ENCODE results near the gene CTAG1B.
"Not testable (repeated sequence)": the region's sequence is repeated elsewhere in the genome, so short reads cannot be mapped to it uniquely, and the experiment has no call there.

CTAG1B gene

DNA sequence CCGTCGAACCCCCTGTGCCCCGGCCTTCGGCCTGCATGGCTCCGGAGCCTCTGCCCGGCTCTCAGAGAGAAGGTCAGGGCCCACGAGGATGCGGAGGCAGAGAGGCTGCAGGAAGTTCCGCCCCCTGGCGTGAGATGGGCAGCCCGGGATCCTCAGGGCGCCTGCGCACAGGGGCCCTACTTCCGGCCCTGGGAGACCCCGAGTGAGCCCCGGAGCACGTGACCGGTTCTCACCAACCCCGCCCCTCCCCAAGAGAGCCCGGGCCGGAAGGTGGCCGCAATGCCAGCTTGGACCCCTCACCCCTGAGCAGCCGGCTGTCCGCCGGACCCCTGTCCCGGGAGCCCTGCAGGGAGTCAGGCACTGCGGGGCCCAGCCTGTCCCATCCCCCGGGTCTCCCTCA, at the start of gene CTAG1B:
TSS of gene CTAG1B (minus strand) at position 101 of the 400 bp plus-strand sequence. CDS start at position 37, 64 bp downstream.
- not testable (repeated sequence) for DNase-seq (ENCODE audit: low read depth)

DNA sequence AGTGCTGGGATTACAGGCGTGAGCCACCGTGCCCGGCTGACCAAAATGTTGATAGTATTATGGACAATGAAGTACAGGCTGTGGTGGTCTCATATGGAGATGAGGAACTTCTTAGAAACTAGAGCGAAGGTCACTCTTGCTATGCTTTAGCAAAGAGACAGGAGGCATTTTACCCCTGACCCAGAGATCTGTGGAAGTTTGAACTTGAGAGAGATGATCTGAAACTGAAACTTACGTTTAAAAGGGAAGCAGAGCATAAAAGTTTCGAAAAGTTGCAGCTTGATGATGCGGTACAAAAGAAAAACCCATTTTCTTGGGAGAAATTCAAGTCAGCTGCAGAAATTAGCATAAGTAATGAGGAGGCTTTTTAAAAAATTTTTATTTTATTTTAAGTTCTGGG, 42.8 kb upstream of the CTAG1B start:
- DNase-seq (ENCODE audit: low read depth), result no peak

DNA sequence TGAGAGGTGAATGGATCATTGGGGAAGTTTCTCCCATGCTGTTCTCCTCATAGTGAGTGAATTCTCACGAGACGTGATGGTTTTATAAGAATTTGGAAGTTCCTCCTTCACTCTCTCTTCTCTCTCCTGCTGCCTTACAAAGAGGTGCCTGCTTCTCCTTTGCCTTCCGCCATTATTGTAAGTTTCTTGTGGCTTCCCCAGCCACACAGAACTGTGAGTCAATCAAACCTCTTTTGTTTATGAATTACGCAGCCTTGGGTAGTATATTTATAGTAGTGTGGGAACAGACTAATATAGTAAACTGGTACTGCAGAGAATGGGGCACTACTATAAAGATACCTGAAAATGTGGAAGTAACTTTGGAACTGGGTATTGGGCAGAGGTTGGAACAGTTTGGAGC, 42.1 kb upstream of the CTAG1B start:
- DNase-seq (ENCODE audit: low read depth), result no peak

DNA sequence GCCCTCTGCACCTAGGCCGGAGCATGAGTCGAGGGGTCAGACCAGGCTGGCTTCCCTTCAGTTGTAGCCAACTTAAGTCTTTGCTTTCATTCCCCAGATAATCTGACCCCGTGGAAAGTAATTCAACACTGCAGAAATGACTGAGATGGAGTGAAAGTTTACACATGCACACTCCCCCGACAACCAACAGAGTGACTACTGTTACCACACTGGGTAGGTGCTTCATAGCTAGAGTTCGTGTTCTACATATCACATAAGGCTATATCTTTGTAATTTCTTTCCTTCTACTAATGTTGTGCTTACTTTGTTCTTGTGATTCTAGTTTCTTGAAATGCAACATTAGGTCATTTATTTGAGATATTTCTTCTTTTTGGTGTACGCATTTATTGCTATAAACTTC, 41.5 kb upstream of the CTAG1B start:
- no peak for DNase-seq (ENCODE audit: low read depth)

DNA sequence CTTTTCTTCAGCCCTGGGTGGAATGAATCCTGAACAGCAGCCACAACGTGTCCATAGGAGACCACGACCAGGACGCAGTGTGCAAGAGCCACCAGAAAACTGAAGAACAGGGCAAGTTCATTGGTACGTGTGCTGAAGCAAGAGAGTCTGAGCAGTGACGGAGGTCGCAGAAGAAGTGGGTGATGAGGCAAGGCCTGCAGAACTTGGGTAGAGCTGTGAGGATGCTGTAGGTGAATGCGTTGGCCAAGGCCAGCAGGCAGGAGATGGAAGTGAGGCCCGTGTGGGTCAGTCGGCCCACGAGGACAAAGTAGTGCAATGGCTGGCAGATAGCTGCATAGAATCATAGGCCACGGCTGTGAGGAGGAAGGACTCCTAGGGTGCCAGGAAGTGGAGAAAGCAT, 39.9 kb upstream of the CTAG1B start:
- no peak for DNase-seq (ENCODE audit: low read depth)

DNA sequence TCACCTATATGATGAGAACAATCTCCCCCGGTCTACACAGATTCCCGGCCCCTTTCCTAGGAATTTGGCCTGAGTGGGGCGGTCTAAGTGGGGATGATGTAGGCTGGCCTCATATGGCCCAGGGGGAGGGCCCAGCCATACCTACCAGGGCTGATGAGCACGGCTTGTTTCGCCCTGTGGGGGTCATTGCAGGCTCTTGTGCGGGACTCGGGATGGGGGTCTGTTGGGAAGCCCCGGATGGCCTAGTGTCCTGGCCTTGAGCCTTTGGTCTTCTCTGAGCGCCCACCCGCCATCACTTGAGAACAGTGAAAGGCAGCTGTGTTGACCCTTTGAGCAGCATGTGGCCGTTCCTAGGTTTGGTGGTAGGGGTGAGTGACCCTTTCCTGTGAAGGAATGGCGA, 39.1 kb upstream of the CTAG1B start:
- no peak for DNase-seq (ENCODE audit: low read depth)

DNA sequence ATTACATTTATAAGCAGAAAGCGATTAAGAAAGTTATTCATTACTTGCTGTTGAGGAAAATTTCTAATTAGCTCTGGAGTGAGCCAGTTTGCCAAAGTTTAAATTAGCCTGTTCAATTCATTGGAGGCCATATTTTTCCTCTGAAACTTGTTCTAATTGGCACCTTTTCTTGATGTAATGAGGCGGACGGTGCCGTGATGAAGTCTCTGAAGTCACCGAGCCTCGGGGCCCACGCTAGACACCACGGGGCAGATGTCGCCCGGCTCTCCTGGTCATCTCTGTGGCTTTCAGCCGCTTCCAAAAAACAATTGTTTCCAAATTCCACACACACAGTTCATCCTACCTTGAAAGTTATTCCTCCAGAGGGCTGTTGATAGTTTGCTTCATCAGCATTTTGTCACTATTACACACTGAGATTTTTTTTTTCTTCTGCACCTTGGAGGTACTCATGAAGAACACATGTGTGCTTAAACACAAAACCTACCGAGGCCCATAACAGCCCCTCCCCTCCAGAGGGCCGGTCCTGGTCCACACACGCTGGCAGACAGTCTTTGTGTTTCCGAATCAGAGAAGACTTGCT, 38.2 kb upstream of the CTAG1B start:
- DNase-seq (ENCODE audit: low read depth), result no peak

DNA sequence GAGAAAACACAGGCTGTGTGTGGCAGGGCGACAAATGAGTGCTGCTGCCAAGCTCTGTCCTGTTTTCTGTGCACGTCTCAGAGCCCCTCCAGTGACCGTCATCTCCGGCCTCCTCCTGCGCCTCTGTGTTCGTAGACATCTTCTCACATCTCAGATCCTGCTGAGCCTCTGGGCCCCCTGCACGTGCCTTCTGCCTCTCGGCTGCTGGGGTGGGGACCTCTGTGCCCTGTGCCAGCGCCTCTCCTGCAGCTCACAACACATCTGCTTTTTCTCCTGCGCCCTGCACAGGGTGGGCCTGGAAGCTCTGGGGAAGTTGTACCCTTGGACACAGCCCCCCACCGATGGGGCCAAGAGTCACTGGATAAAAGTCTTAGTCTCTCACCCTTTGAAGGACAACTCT, 36.7 kb upstream of the CTAG1B start:
- no peak for DNase-seq (ENCODE audit: low read depth)

DNA sequence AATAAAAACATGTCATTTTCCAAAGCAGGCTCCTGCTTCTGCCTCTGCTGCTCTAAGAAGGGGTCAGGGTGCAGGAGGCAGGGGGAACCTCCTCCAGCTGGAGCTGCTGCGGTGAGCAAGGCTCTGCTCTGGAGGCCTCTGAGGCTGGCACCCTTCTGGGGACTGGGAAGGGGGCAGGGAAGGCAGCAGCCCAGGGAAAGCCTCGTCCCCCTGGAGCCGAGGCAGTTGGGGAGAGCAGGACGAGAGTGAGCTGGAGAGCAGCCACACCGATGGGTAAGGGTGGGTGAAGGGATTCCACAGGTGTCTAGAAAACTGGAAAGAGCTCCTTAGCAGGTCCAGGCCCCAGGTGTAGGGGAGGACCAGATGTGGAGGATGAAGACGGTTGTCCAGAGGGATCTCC, 36.3 kb upstream of the CTAG1B start:
- DNase-seq (ENCODE audit: low read depth), result no peak

DNA sequence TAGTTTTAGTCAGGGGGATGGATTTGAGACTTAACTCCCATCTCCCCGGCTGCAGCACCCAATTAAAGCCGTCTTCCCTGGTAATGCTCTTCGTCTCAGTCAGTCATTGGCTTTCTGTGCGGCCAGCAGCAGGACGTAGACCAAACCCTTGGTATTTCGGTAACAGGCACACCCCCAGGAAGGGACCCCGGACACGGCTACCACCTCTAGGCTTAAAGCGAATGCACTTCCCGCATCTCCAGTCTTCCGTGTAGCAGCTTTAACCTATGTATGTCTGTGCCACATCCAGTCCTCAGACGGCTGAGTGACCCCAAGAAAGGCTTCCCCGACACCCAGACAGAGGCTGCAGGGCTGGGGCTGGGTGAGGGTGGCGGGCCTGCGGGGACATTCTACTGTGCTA, 35.8 kb upstream of the CTAG1B start:
- no peak for DNase-seq (ENCODE audit: low read depth)

DNA sequence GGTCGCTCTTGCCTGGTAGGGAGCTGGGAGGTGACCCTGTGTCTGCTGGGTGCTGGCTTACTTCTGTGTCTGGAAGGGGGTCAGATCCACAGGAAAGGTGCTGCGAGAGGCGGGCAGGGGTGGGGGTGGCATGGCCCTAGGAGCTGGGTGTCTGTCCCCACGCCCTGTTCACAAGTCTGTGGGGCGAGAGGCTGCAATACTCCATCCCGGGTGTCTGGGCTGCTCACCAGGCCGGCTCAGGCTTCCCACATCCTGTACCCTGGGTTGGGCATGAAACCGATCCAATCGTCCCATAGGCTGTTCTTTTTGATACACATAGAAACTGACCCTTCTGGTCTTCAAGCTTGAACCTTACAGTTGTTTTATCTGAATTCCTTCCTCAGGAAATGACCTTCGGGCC, 35.3 kb upstream of the CTAG1B start:
- DNase-seq (ENCODE audit: low read depth), result no peak

DNA sequence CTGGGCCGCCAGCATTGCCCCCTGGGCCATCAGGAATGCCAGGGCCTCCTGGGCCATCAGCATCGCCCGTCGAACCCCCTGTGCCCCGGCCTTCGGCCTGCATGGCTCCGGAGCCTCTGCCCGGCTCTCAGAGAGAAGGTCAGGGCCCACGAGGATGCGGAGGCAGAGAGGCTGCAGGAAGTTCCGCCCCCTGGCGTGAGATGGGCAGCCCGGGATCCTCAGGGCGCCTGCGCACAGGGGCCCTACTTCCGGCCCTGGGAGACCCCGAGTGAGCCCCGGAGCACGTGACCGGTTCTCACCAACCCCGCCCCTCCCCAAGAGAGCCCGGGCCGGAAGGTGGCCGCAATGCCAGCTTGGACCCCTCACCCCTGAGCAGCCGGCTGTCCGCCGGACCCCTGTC, 34.3 kb upstream of the CTAG1B start, which contains the start of gene CTAG2:
TSS of gene CTAG2 (minus strand) at position 167 of the 400 bp plus-strand sequence. CDS start at position 103, 64 bp downstream.
- DNase-seq (ENCODE audit: low read depth), result not testable (repeated sequence)

DNA sequence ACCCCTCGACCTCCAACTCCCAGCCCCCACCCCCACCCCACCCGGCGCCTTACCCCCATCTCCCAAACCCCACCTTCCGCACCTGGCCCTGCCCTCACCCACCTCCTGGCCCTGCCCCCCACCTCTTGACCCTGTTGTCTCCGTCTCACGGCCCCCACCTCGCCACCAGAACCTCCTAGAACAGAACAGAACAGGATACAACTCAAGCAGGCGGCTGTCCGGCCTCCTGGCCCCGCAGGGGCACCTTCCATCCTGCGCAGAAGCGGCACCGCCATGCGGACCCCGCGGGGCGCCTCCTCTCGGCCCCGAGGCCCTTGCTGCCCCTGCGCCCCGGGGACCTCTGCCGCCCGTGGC, 33.9 kb upstream of the CTAG1B start:
- DNase-seq (ENCODE audit: low read depth), result no peak

DNA sequence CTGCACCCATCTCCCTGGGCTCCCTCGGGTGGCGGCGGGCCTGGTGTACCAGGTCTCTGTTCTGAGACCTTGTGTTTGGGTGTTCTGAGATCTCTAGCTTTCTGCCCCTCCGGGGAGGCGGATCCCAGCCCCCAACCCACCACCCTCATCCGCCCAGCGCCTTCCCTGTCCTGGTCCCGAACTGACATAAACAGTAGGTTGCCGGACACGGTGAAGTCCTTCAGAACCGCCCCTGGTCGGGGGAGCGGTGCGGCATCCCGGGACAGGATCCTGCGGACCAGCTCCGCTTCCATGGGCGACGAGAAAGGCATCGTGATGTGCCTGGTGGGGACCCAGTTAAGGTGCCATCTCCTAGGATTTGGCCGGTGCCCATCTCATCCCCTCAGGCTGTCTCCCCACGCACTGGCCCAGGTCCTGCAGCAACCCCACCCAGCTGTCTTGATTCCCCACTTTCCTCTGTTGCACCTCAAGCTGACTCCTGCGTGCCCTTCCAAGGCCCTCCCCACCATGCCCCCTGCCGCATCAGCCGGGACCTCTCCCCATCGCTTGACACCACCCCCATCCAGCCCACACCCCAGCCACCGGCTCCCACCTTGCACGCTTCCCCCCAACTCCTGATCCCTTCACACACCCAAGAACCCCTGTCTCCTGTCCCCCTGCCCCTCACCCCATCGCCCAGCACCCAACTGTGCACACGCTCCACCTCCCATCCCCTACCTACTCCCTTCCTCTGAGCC, 33.4 kb upstream of the CTAG1B start:
- DNase-seq (ENCODE audit: low read depth), result no peak

DNA sequence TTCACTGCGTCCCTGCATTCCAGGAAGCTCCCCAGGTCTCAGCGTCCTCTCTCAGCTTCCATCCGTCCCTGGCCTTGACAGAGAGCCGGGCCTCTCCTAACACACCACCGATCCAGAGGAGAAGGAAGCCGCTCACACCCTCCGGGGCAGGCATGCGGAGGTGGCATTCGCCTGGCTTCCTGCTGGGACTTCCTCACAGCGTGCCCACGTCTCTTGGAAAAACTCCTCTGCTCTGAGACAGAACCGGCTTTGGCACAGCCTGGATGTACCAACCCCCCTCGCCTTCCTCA, 31.1 kb upstream of the CTAG1B start:
- DNase-seq (ENCODE audit: low read depth), result no peak

DNA sequence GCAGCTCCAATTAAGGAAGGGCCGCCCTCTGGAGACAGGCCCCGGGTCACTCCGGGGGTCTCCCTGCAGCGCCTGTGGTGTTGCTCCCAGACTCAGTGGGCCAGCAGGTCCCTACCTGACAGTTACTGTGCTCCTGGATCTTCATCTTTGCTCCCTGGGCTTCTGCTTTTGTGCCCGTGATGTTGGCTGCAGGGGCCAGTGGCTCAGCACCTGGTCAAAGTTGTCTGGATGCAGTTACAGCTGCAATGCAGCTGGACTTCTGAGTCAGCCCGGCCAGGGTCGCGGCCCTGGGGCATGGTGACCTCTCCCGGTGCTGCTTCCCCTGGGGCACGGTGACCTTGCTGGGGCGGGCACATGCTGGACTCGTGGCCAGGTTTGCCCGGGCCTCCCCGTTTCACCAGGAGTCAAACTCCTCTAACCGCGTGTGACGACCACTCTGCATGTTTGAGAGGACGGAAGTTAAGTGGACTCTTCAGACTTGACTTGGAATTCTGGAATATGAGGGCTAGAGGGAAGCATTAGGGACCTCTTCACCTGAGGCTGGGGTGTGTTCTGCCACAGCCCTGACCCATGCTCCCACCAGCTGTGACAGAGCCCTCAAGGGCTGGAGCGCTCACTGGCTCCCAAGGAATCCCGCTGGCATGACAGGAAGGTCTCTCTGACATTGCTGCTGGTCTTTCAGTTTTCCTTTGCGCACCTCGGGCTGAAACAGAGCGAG, 30.6 kb upstream of the CTAG1B start:
- DNase-seq (ENCODE audit: low read depth), result no peak

DNA sequence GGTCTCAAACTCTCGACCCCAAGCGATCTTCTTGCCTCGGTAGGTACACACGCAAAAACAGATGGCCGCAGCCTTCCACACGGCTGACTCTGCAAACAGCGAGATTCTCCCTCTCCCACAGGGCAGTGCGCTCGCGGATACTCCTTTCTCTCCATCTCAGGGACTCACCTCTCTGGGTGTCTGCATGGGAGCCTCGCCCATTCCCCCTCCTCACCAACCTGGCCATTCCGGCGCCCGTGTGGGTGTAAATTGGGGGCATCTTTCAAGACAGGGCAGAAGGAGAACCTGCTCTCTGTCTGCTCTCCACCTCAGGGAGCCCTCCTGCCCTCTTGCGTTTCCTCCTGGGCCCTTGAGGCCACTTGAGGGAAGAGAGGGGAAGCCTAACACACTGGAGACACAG, 29.8 kb upstream of the CTAG1B start:
- no peak for DNase-seq (ENCODE audit: low read depth)

DNA sequence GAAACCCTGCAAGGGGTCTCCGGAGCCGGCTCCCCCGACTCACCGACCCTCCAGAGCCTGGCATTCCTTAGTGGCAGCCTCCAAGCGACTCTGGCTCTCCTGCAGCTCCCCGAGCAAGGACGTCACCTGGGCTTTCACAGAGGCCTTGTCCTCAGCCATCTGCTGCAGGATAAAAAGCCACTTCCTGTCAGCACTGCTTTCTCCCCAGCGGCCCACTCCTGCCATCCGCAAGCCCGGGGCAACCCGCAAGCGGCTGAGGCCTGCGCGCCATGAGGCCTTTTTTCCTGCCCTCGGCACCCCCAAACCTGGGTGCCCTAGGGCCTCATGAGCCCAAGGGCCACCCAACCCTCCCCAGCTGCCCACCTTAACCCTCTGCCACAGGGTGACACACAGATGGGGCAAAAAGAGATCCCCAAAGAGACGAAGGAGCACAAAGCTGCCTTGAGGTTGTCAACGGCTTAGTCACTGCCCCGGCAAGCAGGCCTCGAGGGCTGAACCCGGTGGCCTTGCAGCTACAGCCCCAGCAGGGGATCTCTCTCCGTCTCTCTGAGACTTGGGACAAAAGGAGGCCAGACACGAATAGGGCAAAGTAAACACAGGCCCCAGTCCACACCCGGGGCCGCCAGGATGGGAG, 26.8 kb upstream of the CTAG1B start:
- DNase-seq (ENCODE audit: low read depth), result not testable (repeated sequence)

DNA sequence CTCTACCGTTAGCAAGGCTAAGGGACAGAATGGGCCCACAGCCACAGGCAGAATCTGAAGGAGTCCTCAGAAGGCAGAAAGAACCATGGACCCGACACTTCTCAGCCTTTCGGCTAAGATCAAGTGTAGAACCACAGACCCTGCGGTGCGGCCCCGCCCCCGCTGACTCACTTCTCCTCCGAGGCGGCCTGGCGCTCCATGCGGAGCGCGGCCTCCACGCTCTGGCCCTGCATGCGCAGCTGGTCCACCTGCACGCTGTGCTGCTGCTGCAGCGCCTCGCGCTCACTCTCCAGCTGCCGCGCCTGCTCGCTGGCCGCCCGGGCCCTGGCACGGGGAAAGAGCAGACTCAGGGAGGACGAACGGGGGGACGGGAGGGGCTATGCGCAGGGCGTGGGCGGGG, 24.6 kb upstream of the CTAG1B start:
- DNase-seq (ENCODE audit: low read depth), result not testable (repeated sequence)

DNA sequence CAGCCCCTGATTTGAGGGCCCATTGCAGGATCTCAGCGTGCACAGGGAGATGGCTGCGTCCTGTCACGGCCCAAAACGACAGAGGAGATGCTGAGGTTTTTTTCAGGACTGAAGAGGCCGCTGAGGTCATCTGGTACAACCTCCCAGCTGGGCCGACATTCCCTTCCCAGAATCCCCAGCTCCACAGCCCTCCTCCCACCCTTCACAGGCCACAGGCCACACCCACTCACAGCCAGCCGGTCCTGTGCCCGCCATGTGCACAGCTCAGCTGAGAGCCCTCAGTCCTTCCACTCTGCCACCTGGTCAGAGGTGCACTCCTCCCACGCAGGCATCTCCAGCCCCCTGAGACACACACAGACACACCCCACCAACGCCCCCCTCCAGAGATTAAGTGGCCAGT, 22.7 kb upstream of the CTAG1B start:
- not testable (repeated sequence) for DNase-seq (ENCODE audit: low read depth)

DNA sequence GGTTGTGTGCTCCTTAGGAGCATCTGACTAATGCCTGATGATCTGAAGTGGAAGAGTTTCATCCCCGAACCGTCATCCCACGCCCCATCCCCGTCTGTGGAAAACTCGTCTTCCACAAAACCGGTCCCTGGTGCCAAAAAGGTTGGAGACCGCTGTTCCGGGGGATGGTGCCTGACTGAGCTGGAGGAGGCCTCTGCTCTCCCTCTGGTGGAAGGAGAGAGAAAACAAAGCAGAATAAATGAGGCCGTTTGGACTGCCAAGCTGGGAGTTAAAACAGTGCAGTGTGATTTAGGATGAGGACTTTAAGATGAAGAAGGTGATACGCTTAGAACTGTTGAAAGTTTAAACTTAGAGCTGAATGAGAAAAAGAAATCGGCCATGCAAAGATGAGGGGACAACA, 14.6 kb upstream of the CTAG1B start:
- DNase-seq (ENCODE audit: low read depth), result not testable (repeated sequence)

DNA sequence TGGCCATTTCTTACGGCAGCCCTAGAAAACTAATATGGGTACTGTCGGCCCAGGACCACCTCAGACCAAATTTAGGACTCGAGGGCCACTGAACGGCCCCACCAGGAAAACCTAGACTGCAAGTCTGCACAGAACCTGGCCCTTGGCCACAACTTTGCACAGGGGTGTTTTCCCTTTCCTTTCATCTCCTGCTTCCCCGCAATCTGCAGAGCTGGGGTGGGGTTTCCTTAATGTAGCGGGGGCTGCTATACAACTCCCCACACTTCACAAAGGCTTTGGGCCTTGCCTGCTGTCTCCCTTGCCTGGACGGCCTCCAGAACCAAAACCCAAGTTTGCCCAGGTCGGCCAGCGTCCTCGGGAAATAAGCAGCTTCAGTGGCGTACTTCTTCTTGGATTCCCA, 11.9 kb upstream of the CTAG1B start:
- not testable (repeated sequence) for DNase-seq (ENCODE audit: low read depth)

DNA sequence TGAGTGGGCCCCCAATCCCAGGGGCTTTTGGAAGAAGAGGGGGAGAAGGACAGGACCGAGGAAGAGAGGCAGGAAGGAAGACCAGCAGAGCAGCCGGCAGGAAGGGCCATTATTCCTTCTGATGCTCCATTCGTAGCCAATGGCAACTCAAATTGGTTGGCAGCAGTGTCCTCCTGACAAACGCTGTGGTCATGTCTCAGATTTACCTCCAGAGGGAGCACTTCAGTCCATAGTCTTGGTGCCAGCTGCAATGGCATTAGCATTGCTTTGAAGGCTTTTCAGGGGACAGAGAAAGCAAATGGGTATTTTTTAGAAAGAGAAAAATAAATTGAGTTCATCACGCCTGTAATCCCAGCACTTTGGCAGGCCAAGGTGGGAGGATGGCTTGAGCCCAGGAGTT, 9.9 kb upstream of the CTAG1B start:
- not testable (repeated sequence) for DNase-seq (ENCODE audit: low read depth)
